ENCODE data around the gene GPR39. TPM values are rescaled to one million over a fixed set of nuclear protein-coding genes. Genes with fewer than 3 reads are reported as not detected.

GPR39 gene
- total RNA-seq, 1 donor from 2014 or later, result under 0.01 TPM

GRCh38 chr2:132573444-132574007, 156.9 kb downstream of the GPR39 start:
- DNase-seq, result no peak

GRCh38 chr2:132577686-132578085, 161.1 kb downstream of the GPR39 start:
- no peak for DNase-seq

GRCh38 chr2:132581591-132581990, 165.0 kb downstream of the GPR39 start:
- DNase-seq, result no peak

GRCh38 chr2:132581991-132582738, 165.6 kb downstream of the GPR39 start:
- no peak for DNase-seq

- no peak for DNase-seq
Observed at GRCh38 chr2:132583666-132584360, 167.2 kb downstream of the GPR39 start.

GRCh38 chr2:132584976-132585817, 168.6 kb downstream of the GPR39 start:
- no peak for DNase-seq

GRCh38 chr2:132586101-132586511, 169.5 kb downstream of the GPR39 start:
- no peak for DNase-seq

GRCh38 chr2:132586835-132587234, 170.2 kb downstream of the GPR39 start:
- DNase-seq, result no peak

- DNase-seq, result no peak
Observed at GRCh38 chr2:132588576-132588975, 172.0 kb downstream of the GPR39 start.

GRCh38 chr2:132589111-132589830, 172.7 kb downstream of the GPR39 start:
- no peak for DNase-seq

GRCh38 chr2:132589966-132590365, 173.4 kb downstream of the GPR39 start:
- no peak for DNase-seq

- DNase-seq, result no peak
Observed at GRCh38 chr2:132593171-132593570, 176.6 kb downstream of the GPR39 start.

GRCh38 chr2:132595186-132595585, 178.6 kb downstream of the GPR39 start:
- no peak for DNase-seq

- no peak for DNase-seq
Observed at GRCh38 chr2:132595693-132596092, 179.1 kb downstream of the GPR39 start.

- DNase-seq, result no peak
Observed at GRCh38 chr2:132597166-132597565, 180.6 kb downstream of the GPR39 start.

GRCh38 chr2:132597831-132598230, 181.2 kb downstream of the GPR39 start:
- no peak for DNase-seq

GRCh38 chr2:132598536-132598935, 181.9 kb downstream of the GPR39 start:
- no peak for DNase-seq

GRCh38 chr2:132599556-132599955, 183.0 kb downstream of the GPR39 start:
- no peak for DNase-seq

- no peak for DNase-seq
Observed at GRCh38 chr2:132604561-132604960, 188.0 kb downstream of the GPR39 start.

- DNase-seq, result no peak
Observed at GRCh38 chr2:132605236-132606180, 188.9 kb downstream of the GPR39 start.

- DNase-seq, result no peak
Observed at GRCh38 chr2:132606649-132607048, 190.0 kb downstream of the GPR39 start.

Measured in dermis blood vessel endothelial cell (primary cell).